Measurements from ENCODE around the gene TFAP2A. TPM values are rescaled to one million over a fixed set of nuclear protein-coding genes. Genes with fewer than 3 reads are reported as not detected.
A peak's percentile ranks its signal among the peaks of the same experiment; 100 is the strongest.

Gene TFAP2A
- polyA plus RNA-seq, 3 donors, result not detected

DNA sequence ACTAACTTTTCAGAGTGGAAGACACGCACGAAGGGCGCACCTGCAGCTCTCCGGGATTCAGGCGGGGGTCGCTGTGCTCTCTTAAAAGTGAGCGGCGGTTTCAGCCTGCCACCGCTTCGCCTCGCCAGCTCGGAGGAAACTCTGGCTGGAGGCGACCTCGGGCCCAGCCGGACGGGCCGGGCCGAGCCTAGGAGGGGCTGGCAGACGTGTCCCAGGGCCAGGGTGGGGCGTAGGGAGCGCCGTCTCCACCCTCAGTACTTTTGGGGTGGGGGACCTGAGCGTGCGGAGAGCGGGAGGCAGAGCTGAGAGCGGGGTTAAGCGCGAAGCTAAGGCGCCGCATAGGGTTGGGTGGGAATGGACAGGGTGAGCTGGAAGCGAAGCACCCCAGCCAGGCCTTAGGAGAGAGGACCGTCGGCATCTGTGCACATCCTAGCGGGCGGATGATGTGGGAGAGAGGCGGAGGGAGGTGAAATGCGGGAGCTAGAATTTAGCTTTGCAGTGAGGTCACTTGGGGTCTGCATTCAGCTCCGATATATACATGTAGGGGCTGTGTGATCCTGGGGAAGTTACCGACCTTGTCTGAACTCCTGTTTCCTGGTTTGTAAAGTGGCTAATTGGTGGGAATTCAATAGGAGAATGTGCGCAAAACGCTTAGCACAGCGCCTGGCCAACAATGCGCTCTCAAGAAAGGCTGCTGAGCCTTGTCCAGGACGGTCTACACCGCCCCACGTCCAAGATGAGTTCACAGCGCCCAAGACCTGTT, 6.5 kb upstream of the TFAP2A start:
- TF ChIP-seq CTCF (IDR thresholded peaks at IDR 0.05), result no peak
- Histone ChIP-seq H3K4me1 (ENCODE audit: control insufficient read depth in 1 of 2, insufficient read depth in 2 of 2, low read length in 2 of 2) (peaks cover 23 to 26% of the 10 kb centered on the region in 2 donors), H3K4me3 (replicated peaks in 1 of 3; ENCODE audit: low read depth in 2 of 3, low read length in 3 of 3) (no peak overlapping the region), H3K9ac (ENCODE audit: insufficient read depth, low read length, poor library complexity, severe bottlenecking) (no peak overlapping the region), H3K79me2 (ENCODE audit: insufficient read depth, low read length) (no peaks in the 10 kb centered on the region), H2AFZ (ENCODE audit: insufficient read depth, low read depth, low read length, poor library complexity, severe bottlenecking) (no peak overlapping the region), H3K27me3 (ENCODE audit: control insufficient read depth in 2 of 2, insufficient read depth in 2 of 2, low read length in 2 of 2) (peaks cover 91 to 100% of the 10 kb centered on the region in 2 donors), H4K20me1 (ENCODE audit: insufficient read depth, low read length) (no peaks in the 10 kb centered on the region), H3K4me2 (replicated peaks; ENCODE audit: extremely low read depth, low read length, poor library complexity, severe bottlenecking) (no peak overlapping the region), H3K36me3 (replicated peaks in 1 of 2; ENCODE audit: control insufficient read depth in 1 of 2, insufficient read depth in 2 of 2, low read length in 2 of 2) (no peaks in the 10 kb centered on the region), H3K9me3 (replicated peaks in 1 of 2; ENCODE audit: control insufficient read depth in 1 of 2, insufficient read depth in 1 of 2, low read length in 2 of 2) (peaks cover 17 to 96% of the 10 kb centered on the region in 2 donors), H3K27ac (ENCODE audit: low read depth in 1 of 2, low read length in 2 of 2) (no peak overlapping the region)
- 5% methylated on average over 46 of the region's 47 CpGs for WGBS (ENCODE audit: insufficient coverage)
- Mint-ChIP-seq H3K4me3 (peak overlapping the region in 1 of 2 donors; percentile 89), H3K36me3 (peaks cover 13 to 15% of the 10 kb centered on the region in 2 donors), H3K4me1 (peaks cover 45% of the 10 kb centered on the region), H3K27ac (peak overlapping the region in 1 of 7 donors; percentile 57), H3K9me3 (peaks cover 0 to 64% (median 42%) of the 10 kb centered on the region in 7 donors), H3K27me3 (ENCODE audit: low read depth in 3 of 3) (peaks cover 96 to 100% (median 98%) of the 10 kb centered on the region in 3 donors)
- intact Hi-C loops (cut with micrococcal nuclease), result loop anchor here in 1 of 2 donors (10.0 kb wide), 1 partner anchor 397 kb away; no protein-coding TSS in a partner anchor
- DNase-seq, result no peak

DNA sequence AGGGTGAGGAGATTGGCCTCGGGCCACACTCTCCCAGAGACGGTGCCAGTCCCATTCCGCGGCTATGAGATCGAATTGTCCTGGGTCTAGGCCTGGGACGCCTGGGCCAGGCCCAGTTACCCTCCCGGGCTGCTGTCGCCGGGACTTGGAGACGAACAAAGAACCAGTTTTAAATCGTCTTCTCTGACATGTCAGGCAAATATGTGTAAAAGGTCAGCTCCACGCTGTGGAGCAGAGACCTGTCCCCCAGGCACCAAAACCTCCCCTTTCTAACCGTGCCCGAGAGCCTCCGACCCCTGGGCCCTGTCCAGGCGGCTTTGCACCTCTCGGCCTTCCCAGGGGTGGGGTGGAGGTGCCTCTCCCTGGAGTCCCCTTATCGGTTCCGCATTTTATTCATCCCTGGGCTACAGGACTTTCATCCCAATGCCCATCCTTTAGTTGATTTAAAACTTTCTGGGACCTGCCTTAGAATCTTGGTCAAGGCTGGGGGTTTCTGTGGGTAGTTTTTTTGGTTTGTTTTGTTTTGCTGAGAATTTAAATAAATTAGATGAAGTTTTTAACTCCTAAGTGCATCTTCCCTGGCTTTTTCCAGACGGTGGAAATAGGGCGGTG, 5.8 kb upstream of the TFAP2A start:
- Mint-ChIP-seq H3K9me3 (peaks cover 0 to 69% (median 44%) of the 10 kb centered on the region in 7 donors), H3K4me3 (peak overlapping the region in 1 of 2 donors; percentile 89), H3K4me1 (peaks cover 46% of the 10 kb centered on the region), H3K36me3 (peaks cover 12 to 18% of the 10 kb centered on the region in 2 donors), H3K27ac (no peak overlapping the region), H3K27me3 (ENCODE audit: low read depth in 3 of 3) (peaks cover 97 to 100% (median 100%) of the 10 kb centered on the region in 3 donors)
- intact Hi-C loops (cut with micrococcal nuclease), result loop anchor here in 1 of 2 donors (10.0 kb wide), 1 partner anchor 396 kb away; no protein-coding TSS in a partner anchor
- Histone ChIP-seq H3K27ac (ENCODE audit: low read depth in 1 of 2, low read length in 2 of 2) (no peak overlapping the region), H2AFZ (ENCODE audit: insufficient read depth, low read depth, low read length, poor library complexity, severe bottlenecking) (no peak overlapping the region), H3K4me1 (ENCODE audit: control insufficient read depth in 1 of 2, insufficient read depth in 2 of 2, low read length in 2 of 2) (peaks cover 18 to 19% of the 10 kb centered on the region in 2 donors), H3K4me3 (replicated peaks in 1 of 3; ENCODE audit: low read depth in 2 of 3, low read length in 3 of 3) (no peak overlapping the region), H3K4me2 (replicated peaks; ENCODE audit: extremely low read depth, low read length, poor library complexity, severe bottlenecking) (no peak overlapping the region), H3K9me3 (replicated peaks in 1 of 2; ENCODE audit: control insufficient read depth in 1 of 2, insufficient read depth in 1 of 2, low read length in 2 of 2) (peaks cover 17 to 96% of the 10 kb centered on the region in 2 donors), H3K9ac (ENCODE audit: insufficient read depth, low read length, poor library complexity, severe bottlenecking) (no peak overlapping the region), H3K36me3 (replicated peaks in 1 of 2; ENCODE audit: control insufficient read depth in 1 of 2, insufficient read depth in 2 of 2, low read length in 2 of 2) (no peaks in the 10 kb centered on the region), H3K79me2 (ENCODE audit: insufficient read depth, low read length) (no peaks in the 10 kb centered on the region), H3K27me3 (ENCODE audit: control insufficient read depth in 2 of 2, insufficient read depth in 2 of 2, low read length in 2 of 2) (peaks cover 93 to 100% of the 10 kb centered on the region in 2 donors), H4K20me1 (ENCODE audit: insufficient read depth, low read length) (no peaks in the 10 kb centered on the region)
- no peak for TF ChIP-seq CTCF (IDR thresholded peaks at IDR 0.05)
- WGBS (ENCODE audit: insufficient coverage), result 3% methylated on average over 15 of the region's 21 CpGs
- no peak for DNase-seq
